GM18499 (cell line): ENCODE measurements around the gene DNAJC10.
"Not testable (repeated sequence)": the region's sequence is repeated elsewhere in the genome, so short reads cannot be mapped to it uniquely, and the experiment has no call there.

Experiments
- ATAC-seq: cut with Tn5 transposase; IDR thresholded peaks from one replicate; pipeline ENCODE4 v1.9.1; 2021; ENCODE audit warnings: moderate number of reproducible peaks; ENCODE audit not compliant: insufficient read depth, unreplicated experiment

The DNAJC10 gene, protein sequence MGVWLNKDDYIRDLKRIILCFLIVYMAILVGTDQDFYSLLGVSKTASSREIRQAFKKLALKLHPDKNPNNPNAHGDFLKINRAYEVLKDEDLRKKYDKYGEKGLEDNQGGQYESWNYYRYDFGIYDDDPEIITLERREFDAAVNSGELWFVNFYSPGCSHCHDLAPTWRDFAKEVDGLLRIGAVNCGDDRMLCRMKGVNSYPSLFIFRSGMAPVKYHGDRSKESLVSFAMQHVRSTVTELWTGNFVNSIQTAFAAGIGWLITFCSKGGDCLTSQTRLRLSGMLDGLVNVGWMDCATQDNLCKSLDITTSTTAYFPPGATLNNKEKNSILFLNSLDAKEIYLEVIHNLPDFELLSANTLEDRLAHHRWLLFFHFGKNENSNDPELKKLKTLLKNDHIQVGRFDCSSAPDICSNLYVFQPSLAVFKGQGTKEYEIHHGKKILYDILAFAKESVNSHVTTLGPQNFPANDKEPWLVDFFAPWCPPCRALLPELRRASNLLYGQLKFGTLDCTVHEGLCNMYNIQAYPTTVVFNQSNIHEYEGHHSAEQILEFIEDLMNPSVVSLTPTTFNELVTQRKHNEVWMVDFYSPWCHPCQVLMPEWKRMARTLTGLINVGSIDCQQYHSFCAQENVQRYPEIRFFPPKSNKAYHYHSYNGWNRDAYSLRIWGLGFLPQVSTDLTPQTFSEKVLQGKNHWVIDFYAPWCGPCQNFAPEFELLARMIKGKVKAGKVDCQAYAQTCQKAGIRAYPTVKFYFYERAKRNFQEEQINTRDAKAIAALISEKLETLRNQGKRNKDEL

DNA sequence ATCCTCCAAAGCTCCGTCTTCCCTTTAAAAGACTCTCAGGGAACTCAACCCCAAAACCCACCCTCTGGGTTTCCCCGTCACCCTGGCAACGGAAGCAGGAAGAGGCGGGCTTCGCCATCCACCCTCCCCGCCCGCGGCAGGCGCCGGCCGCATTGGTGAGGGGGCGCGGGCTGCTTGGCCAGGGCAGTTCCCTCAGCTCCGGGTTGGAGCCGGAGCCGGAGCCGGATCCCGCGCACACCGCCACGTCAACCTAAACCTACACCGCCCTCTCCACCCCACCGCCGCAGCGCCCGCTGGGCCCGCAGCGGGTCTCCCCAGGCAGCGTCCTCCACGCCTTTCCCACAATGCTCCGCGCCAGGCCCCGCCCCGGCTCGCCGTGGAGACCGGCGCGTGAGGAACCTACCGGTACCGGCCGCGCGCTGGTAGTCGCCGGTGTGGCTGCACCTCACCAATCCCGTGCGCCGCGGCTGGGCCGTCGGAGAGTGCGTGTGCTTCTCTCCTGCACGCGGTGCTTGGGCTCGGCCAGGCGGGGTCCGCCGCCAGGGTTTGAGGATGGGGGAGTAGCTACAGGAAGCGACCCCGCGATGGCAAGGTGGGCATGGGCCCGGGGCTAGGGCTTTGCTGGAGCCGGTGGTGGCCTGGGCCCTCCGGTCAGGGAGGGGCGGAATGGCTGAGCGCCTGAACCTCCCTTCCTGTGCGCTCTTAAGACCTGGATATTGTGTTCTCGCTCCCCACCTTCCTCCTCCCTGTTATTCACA lies at the start of gene DNAJC10:
Gene DNAJC10 (plus strand): TSS at position 366 of the 758 bp plus-strand sequence. CDS start 1,830 bp downstream, outside the sequence.
- peak; percentile 62 for ATAC-seq

GRCh38 chr2:182666674-182667314 lies 49.3 kb upstream of the DNAJC10 start:
- ATAC-seq, result peak; percentile 90

DNA sequence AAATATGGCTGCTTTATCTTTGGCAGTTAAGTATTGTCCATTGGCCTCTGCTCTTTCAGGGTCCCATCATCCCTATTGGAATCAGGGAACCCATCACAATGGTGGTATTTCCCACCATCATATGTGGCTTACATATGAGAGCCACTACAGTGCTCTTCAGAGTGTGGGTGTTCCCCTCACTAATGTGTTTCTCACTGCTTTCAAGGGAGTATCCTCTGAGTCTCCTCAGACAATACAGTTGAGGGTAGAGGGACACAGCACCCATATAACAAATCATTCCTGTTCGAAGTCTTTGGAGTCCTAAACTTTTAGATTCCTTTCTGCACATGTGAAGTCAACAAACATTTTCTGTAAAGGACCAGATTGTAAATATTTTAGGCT lies 48.8 kb upstream of the DNAJC10 start:
- ATAC-seq, result peak; percentile 9

DNA sequence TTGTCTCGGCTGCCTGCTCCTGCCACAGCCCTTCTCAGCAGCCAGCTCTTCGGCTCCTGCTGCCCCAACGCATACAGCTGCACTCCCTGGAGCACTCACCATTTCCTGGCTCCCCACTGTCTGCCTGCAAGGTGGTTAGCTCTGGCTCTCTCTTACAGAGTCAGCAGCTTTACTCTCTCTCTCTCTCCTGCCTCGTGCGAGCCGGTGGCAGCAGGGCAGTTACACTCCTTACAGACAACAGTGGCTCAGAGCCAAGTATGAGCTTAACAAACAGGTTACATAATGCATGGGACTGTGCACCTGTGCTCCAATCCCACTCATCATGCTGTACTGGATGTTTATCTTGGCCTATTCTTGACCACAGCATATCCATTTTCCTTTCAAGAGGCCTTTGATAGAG lies 47.4 kb upstream of the DNAJC10 start:
- no peak for ATAC-seq

DNA sequence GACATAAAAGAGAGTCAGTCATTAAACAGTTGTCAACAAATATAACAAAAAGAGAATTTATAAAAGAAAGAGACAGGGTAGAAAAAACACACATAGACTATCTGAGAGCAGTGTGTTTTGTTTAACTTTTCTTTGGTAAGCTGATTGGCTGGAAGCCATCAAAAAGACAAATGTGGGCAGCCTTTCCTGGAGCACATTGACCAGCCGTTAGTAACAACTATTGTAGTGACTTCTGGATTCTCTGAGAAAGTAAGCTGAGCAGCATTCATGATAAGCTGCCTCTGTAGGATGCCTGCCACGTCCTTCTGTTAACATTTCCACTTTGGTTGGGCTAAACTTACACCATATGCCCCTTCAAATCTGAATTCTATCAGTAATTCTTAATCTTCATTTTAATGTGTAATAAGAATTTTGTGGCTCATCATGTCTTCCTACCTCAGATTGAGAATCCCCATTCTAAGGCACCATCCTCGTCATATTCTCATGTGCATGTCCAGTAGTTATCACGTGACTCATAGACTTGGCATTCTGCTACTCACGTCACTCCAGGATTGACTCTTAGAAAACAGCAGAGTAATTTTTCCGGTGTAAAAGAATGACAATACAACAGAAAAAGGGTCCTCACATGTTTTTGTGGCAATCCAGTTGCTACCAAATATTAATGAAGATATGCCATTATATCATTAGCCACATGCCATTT lies 43.4 kb upstream of the DNAJC10 start:
- ATAC-seq, result no peak

DNA sequence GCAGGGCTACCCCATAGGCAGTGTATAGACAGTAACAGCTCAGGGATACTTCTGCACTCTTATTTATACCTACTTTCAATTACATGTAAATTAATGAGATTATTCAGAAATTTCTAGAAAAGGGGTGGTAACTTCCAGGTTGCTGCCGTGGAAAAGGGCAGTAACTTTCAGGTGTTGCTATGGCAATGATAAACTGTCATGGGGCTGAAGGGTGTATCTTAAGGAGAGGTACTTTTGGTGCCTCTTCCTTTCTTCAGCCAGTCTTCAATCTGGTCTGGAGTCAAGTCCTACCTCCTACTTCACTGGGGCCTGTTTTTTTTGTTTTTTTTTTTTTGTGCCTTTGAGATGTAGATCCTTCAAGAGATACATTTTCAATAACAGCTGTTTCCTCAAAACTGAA lies 35.2 kb upstream of the DNAJC10 start:
- ATAC-seq, result no peak

DNA sequence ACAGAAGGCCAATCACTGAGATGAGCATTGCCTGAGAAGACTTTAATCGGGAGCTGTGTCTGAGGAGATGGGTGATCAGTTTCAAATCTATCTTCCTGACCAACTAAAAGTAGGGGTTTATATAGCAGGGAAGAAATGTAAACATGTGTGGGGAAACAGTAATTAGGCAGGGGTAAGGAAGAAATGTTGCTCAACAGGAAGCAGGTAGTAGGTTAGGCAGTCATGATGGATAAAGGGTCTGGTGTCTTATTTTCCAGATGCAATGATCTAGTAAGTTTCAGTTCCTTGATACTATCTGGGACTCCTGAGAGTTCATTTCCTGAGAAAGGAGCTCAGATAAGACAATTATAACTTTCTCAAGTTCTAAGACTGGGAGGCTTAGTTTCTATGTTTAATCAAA lies 33.8 kb upstream of the DNAJC10 start:
- no peak for ATAC-seq

GRCh38 chr2:182685559-182685958 lies 30.5 kb upstream of the DNAJC10 start:
- ATAC-seq, result no peak

GRCh38 chr2:182686763-182687162 lies 29.3 kb upstream of the DNAJC10 start:
- ATAC-seq, result not testable (repeated sequence)

DNA sequence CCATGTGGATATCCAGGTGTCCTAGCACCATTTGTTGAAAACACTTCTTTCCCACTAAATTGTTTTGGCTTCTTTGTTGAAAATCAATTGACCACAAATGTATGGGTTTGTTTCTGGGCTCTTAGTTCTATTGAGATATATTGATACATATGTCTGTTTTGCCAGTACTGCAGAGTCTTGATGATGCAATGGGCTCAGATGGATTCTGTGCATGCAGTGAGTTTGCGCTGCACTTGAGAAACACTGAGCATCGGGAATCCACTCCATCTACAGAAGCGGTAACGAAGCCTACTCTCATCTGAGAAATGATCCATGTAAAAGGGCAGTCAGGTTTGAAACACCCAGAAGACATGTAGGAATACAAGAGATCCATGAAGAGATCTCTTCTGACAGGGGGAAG lies 21.9 kb upstream of the DNAJC10 start:
- ATAC-seq, result no peak

GRCh38 chr2:182695776-182696175 lies 20.3 kb upstream of the DNAJC10 start:
- no peak for ATAC-seq

- ATAC-seq, result no peak
Observed at GRCh38 chr2:182698671-182699070, 17.4 kb upstream of the DNAJC10 start.

DNA sequence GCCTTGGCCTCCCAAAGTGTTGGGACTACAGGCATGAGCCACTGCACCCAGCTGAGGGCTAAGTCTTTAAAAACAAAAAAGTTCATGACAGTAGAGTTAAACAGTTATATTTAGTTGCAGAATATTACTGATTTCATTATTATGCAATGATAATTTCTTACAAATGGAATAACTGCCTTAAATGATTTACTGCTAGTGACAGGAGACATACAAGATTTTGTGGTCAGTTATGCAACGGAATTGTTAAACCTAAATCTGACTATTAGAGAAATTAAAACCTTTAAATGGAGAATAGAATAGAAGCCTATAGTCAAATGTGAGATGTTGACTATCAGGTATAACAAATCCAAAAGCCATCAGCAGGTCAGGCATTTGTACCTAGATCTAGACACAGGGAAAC lies 10.3 kb upstream of the DNAJC10 start:
- ATAC-seq, result no peak

- no peak for ATAC-seq
Observed at GRCh38 chr2:182706751-182707150, 9.3 kb upstream of the DNAJC10 start.

DNA sequence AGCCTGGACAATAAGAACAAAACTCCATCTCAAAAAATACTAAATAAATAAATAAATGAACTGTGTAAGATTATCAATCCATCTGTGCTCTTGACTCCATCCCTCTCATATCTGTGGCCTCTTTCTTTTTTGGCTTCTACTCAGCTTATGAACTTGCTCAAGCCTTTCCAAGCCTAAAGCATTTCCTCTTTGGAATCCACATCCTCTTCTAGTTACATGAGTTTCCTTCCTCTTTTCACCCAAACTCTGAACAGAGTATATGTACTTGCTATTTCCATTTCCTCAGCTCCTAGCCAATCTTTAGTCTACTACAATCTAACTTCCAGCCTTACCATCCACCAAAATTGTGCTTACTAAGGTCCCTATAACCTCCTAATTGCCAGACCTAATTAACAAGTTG lies 2.5 kb upstream of the DNAJC10 start:
- ATAC-seq, result no peak

DNA sequence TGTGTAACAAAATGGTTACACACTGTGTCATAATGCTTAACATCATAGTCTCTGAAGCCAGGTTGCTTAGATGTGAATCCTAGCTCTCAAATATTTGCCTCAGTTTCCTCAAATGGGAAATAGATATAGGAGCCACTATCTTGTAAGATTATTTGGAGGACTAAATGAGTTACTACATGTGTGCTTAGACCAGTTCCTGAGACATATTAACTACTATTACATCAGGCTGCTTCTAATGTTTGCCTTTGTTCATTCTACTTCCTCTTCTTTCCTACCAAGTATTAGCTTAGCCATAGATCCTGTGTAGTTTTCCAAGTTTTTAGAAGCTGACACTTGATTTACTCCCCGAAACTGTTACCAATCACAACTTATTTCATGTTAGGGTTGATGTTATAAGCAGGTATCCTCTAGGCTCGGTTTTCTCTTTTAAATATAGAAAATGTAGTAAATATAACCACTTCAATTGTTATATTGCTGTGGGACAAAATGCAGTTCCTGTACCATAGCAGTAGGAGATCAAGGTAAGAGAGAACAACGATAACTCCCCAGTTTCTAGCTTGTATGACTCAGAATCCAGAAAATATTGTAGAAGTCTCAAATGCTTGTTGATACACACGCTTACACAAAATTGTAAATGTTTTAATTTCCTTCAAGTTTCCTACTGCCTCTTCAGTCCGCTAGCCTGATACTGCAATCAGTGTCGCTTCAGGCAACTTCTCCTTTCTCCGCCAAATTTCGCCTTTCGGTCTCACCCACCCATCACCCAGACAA lies 751 bp upstream of the DNAJC10 start:
- ATAC-seq, result no peak

DNA sequence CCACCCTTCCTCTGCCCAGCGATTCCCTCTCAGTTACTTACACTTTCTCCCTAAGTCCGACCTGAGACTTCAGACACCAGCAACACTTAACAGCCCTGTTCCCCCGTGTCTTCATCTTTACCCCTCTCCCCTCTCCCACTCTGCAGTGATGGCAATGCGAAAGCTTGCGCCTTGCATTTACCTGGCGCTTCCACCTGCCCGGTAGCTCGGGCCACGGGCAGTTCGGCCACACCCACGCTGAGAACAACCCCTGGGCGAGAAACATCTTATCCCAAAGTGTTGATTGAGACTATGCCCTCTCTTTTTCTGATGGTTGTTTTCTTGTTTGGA lies 558 bp downstream of the DNAJC10 start:
- ATAC-seq, result no peak

DNA sequence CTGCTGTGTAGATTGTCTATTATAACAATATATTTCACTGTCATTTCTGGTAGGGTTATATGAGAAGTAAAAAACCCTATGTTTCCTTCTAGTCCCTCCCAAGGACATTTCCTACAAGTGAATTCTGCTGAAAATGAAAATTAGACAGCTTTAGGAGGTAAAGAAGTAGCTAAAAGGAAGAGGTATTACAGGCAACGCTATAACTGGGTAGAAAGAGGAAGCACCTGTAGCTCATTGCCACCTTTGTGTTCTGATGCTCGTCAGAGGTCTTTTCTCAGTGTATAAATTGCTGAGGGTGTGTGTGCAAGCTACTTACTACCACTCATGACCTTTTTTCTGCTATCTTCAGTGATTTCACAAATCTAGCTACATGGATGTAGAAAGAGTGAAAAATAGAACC lies 1.4 kb downstream of the DNAJC10 start:
- ATAC-seq, result peak; percentile 40

GRCh38 chr2:182717816-182718215 lies 1.8 kb downstream of the DNAJC10 start:
- ATAC-seq, result no peak
